Measurements from ENCODE around the gene GON7.
A peak's percentile ranks its signal among the peaks of the same experiment; 100 is the strongest.

GON7 gene

GRCh38 chr14:93212432-93212831 is 5.6 kb upstream of the GON7 start:
- H3K9ac ChIP-seq (ENCODE audit: insufficient read length): no peak overlapping the region
- no peak for DNase-seq (ENCODE audit: low read depth, low spot score)

GRCh38 chr14:93207468-93208308 is 823 bp upstream of the GON7 start:
- Histone ChIP-seq H3K4me3 (peak overlapping the region; percentile 100), H3K9ac (ENCODE audit: insufficient read length) (peak overlapping the region; percentile 84), H3K27ac (peak overlapping the region; percentile 56; the same call in 1 of the 2 replicates), H3K36me3 (ENCODE audit: insufficient read depth, low read length) (peaks cover 34% of the 10 kb centered on the region), H3K9me3 (ENCODE audit: low read depth, low read length) (no peaks in the 10 kb centered on the region)
- TF ChIP-seq EZH2 (IDR thresholded peaks at IDR 0.05): no peak
- no peak for TF ChIP-seq POLR2AphosphoS5 (IDR thresholded peaks at IDR 0.05; ENCODE audit: borderline replicate concordance, low read depth, low read length)
- TF ChIP-seq FOXP2 (optimal IDR thresholded peaks at IDR 0.05; ENCODE audit: control extremely low read depth, extremely low read length, insufficient read depth): no peak
- DNase-seq (ENCODE audit: low read depth, low spot score): no peak

More at GRCh38 chr14:93212432-93212831, 5.6 kb upstream of the GON7 start:
- Histone ChIP-seq H3K9me3 (ENCODE audit: low read depth, low read length) (no peaks in the 10 kb centered on the region), H3K4me3 (no peak overlapping the region), H3K36me3 (ENCODE audit: insufficient read depth, low read length) (peaks cover 68% of the 10 kb centered on the region), H3K27ac (no peak overlapping the region)
- TF ChIP-seq EZH2 (IDR thresholded peaks at IDR 0.05): no peak
- no peak for TF ChIP-seq POLR2AphosphoS5 (IDR thresholded peaks at IDR 0.05; ENCODE audit: borderline replicate concordance, low read depth, low read length)
- TF ChIP-seq FOXP2 (optimal IDR thresholded peaks at IDR 0.05; ENCODE audit: control extremely low read depth, extremely low read length, insufficient read depth): no peak

- DNase-seq (ENCODE audit: low read depth, low spot score): no peak
- Histone ChIP-seq H3K4me3 (no peak overlapping the region), H3K36me3 (ENCODE audit: insufficient read depth, low read length) (peaks cover 8% of the 10 kb centered on the region), H3K9ac (ENCODE audit: insufficient read length) (no peak overlapping the region), H3K27ac (no peak overlapping the region), H3K9me3 (ENCODE audit: low read depth, low read length) (no peaks in the 10 kb centered on the region)
- no peak for TF ChIP-seq POLR2AphosphoS5 (IDR thresholded peaks at IDR 0.05; ENCODE audit: borderline replicate concordance, low read depth, low read length)
- TF ChIP-seq FOXP2 (optimal IDR thresholded peaks at IDR 0.05; ENCODE audit: control extremely low read depth, extremely low read length, insufficient read depth): no peak
- no peak for TF ChIP-seq EZH2 (IDR thresholded peaks at IDR 0.05)
Observed at GRCh38 chr14:93201155-93201704, 5.6 kb downstream of the GON7 start.

GRCh38 chr14:93200553-93200952 is 6.3 kb downstream of the GON7 start:
- DNase-seq (ENCODE audit: low read depth, low spot score): no peak
- peaks cover 8% of the 10 kb centered on the region for H3K36me3 ChIP-seq (ENCODE audit: insufficient read depth, low read length)
- TF ChIP-seq EZH2 (IDR thresholded peaks at IDR 0.05) (no peak), POLR2AphosphoS5 (IDR thresholded peaks at IDR 0.05; ENCODE audit: borderline replicate concordance, low read depth, low read length) (no peak), FOXP2 (optimal IDR thresholded peaks at IDR 0.05; ENCODE audit: control extremely low read depth, extremely low read length, insufficient read depth) (no peak)

GRCh38 chr14:93199031-93199430 is 7.8 kb downstream of the GON7 start:
- Histone ChIP-seq H3K9ac (ENCODE audit: insufficient read length) (no peak overlapping the region), H3K36me3 (ENCODE audit: insufficient read depth, low read length) (peaks cover 5% of the 10 kb centered on the region; the same call in 1 of the 2 replicates), H3K27ac (0 out of 2 replicates have a peak overlapping the region, but pooled peaks have one; percentile 10), H3K4me3 (no peak overlapping the region), H3K9me3 (ENCODE audit: low read depth, low read length) (no peaks in the 10 kb centered on the region)
- DNase-seq (ENCODE audit: low read depth, low spot score): no peak
- TF ChIP-seq POLR2AphosphoS5 (IDR thresholded peaks at IDR 0.05; ENCODE audit: borderline replicate concordance, low read depth, low read length): no peak
- no peak for TF ChIP-seq EZH2 (IDR thresholded peaks at IDR 0.05)
- no peak for TF ChIP-seq FOXP2 (optimal IDR thresholded peaks at IDR 0.05; ENCODE audit: control extremely low read depth, extremely low read length, insufficient read depth)

More at GRCh38 chr14:93200553-93200952, 6.3 kb downstream of the GON7 start:
- no peak overlapping the region for H3K9ac ChIP-seq (ENCODE audit: insufficient read length)
- no peaks in the 10 kb centered on the region for H3K9me3 ChIP-seq (ENCODE audit: low read depth, low read length)
- no peak overlapping the region for H3K4me3 ChIP-seq
- H3K27ac ChIP-seq: no peak overlapping the region

- Histone ChIP-seq H3K27ac (no peak overlapping the region), H3K4me3 (no peak overlapping the region), H3K36me3 (ENCODE audit: insufficient read depth, low read length) (no peaks in the 10 kb centered on the region), H3K9me3 (ENCODE audit: low read depth, low read length) (no peaks in the 10 kb centered on the region), H3K9ac (ENCODE audit: insufficient read length) (no peak overlapping the region)
- no peak for DNase-seq (ENCODE audit: low read depth, low spot score)
- no peak for TF ChIP-seq FOXP2 (optimal IDR thresholded peaks at IDR 0.05; ENCODE audit: control extremely low read depth, extremely low read length, insufficient read depth)
- TF ChIP-seq POLR2AphosphoS5 (IDR thresholded peaks at IDR 0.05; ENCODE audit: borderline replicate concordance, low read depth, low read length): no peak
- no peak for TF ChIP-seq EZH2 (IDR thresholded peaks at IDR 0.05)
Observed at GRCh38 chr14:93195316-93195999, 11.4 kb downstream of the GON7 start.

GRCh38 chr14:93186956-93187355 is 19.9 kb downstream of the GON7 start:
- DNase-seq (ENCODE audit: low read depth, low spot score): no peak
- Histone ChIP-seq H3K36me3 (ENCODE audit: insufficient read depth, low read length) (peaks cover 33% of the 10 kb centered on the region), H3K27ac (peak overlapping the region; percentile 7), H3K9me3 (ENCODE audit: low read depth, low read length) (no peaks in the 10 kb centered on the region), H3K4me3 (no peak overlapping the region), H3K9ac (ENCODE audit: insufficient read length) (no peak overlapping the region)
- TF ChIP-seq POLR2AphosphoS5 (IDR thresholded peaks at IDR 0.05; ENCODE audit: borderline replicate concordance, low read depth, low read length): no peak
- no peak for TF ChIP-seq EZH2 (IDR thresholded peaks at IDR 0.05)
- no peak for TF ChIP-seq FOXP2 (optimal IDR thresholded peaks at IDR 0.05; ENCODE audit: control extremely low read depth, extremely low read length, insufficient read depth)

- Histone ChIP-seq H3K9ac (ENCODE audit: insufficient read length) (no peak overlapping the region), H3K27ac (peak overlapping the region; percentile 7), H3K4me3 (0 out of 2 replicates have a peak overlapping the region, but pooled peaks have one; percentile 17), H3K36me3 (ENCODE audit: insufficient read depth, low read length) (peaks cover 33% of the 10 kb centered on the region), H3K9me3 (ENCODE audit: low read depth, low read length) (no peaks in the 10 kb centered on the region)
- TF ChIP-seq EZH2 (IDR thresholded peaks at IDR 0.05) (no peak), POLR2AphosphoS5 (IDR thresholded peaks at IDR 0.05; ENCODE audit: borderline replicate concordance, low read depth, low read length) (no peak), FOXP2 (optimal IDR thresholded peaks at IDR 0.05; ENCODE audit: control extremely low read depth, extremely low read length, insufficient read depth) (no peak)
- DNase-seq (ENCODE audit: low read depth, low spot score): no peak
Observed at GRCh38 chr14:93186466-93186865, 20.4 kb downstream of the GON7 start.
